CD4-positive, alpha-beta memory T cell (primary cell): Measurements from ENCODE around the gene SLC25A44. TPM values are rescaled to one million over a fixed set of nuclear protein-coding genes. Genes with fewer than 3 reads are reported as not detected.
"Not testable (repeated sequence)": the region's sequence is repeated elsewhere in the genome, so short reads cannot be mapped to it uniquely, and the experiment has no call there.

Experiments
- CTCF ChIA-PET: fragments of 350-600 bp; sonication (Branson Sonifier 250); formaldehyde crosslinking; loops from one replicate; lab custom pipeline; 2021; ENCODE audit warnings: inconsistent platforms; ENCODE audit not compliant: partially characterized antibody; lab: Charles Lee
- POLR2A ChIA-PET: fragments of 350-600 bp; sonication (Branson Sonifier 250); formaldehyde crosslinking; loops from one replicate; lab custom pipeline; 2021; ENCODE audit not compliant: partially characterized antibody; lab: Charles Lee
- DNase-seq, 5 donors: peaks; one replicate each; pipeline versions ENCODE4 v3.0.0 to v3.0.0-alpha.2; 2020 to 2022; ENCODE audit warnings: mixed read lengths in 1 of 5
- H3K27ac ChIP-seq: one replicate; pipeline ENCODE4 v1.7.0; 2013; ENCODE audit warnings: low read depth, low read length
- H3K27me3 ChIP-seq: 2 replicates; pipeline ENCODE4 v1.7.0; 2013; ENCODE audit warnings: mild to moderate bottlenecking, low read length, moderate library complexity; ENCODE audit not compliant: insufficient read depth
- H3K36me3 ChIP-seq: 2 replicates; pipeline ENCODE4 v1.7.0; 2013; ENCODE audit warnings: mild to moderate bottlenecking, low read length, moderate library complexity; ENCODE audit not compliant: insufficient read depth
- H3K4me1 ChIP-seq: 2 replicates; pipeline ENCODE4 v1.7.0; 2013; ENCODE audit warnings: mild to moderate bottlenecking, low read length, moderate library complexity; ENCODE audit not compliant: insufficient read depth
- H3K4me3 ChIP-seq, 2 donors: one replicate each; pipeline ENCODE4 v1.7.0; 2013; ENCODE audit warnings: low read length in 2 of 2, mild to moderate bottlenecking in 1 of 2
- H3K9me3 ChIP-seq, 2 donors: one replicate each; pipeline ENCODE4 v1.7.0; 2013; ENCODE audit warnings: low read length in 2 of 2, control low read depth in 1 of 2; ENCODE audit not compliant: control insufficient read depth in 1 of 2
- H3K27ac Mint-ChIP-seq, 7 donors: one replicate each; pipeline ENCODE4 v1.8.0; 2020 to 2021; ENCODE audit warnings: mixed read lengths in 7 of 7, mild to moderate bottlenecking in 6 of 7, inconsistent platforms in 3 of 7, moderate library complexity in 3 of 7
- H3K27me3 Mint-ChIP-seq, 2 donors: one replicate each; pipeline ENCODE4 v1.8.0; 2020 to 2021; ENCODE audit warnings: mixed read lengths in 2 of 2
- H3K36me3 Mint-ChIP-seq, 2 donors: one replicate each; pipeline ENCODE4 v1.8.0; 2020 to 2021; ENCODE audit warnings: mixed read lengths in 2 of 2, inconsistent platforms in 1 of 2, mild to moderate bottlenecking in 1 of 2
- H3K4me1 Mint-ChIP-seq, 4 donors: one replicate each; pipeline ENCODE4 v1.8.0; 2020 to 2021; ENCODE audit warnings: mixed read lengths in 4 of 4, mild to moderate bottlenecking in 1 of 4
- H3K4me3 Mint-ChIP-seq, 8 donors: one replicate each; pipeline ENCODE4 v1.8.0; 2020 to 2021; ENCODE audit warnings: mixed read lengths in 8 of 8, mild to moderate bottlenecking in 7 of 8, moderate library complexity in 6 of 8, inconsistent platforms in 3 of 8
- H3K9me3 Mint-ChIP-seq, 8 donors: one replicate each; pipeline ENCODE4 v1.8.0; 2020 to 2021; ENCODE audit warnings: mixed read lengths in 8 of 8, mild to moderate bottlenecking in 5 of 8, inconsistent platforms in 3 of 8, moderate library complexity in 1 of 8
- intact Hi-C: fragments of 100-400 bp; cut with micrococcal nuclease; formaldehyde crosslinking; loops from one replicate; pipeline ENCODE4 v1.15.1; 2023
- polyA plus RNA-seq, 2 donors: library from polyadenylated mRNA; unstranded; fragments of 300-500 nt; fragmentation: Illumina TruSeq; gene quantifications; one replicate each; pipeline ENCODE4 v1.2.3, GENCODE V29; 2021
- total RNA-seq, 2 experiments: library from RNA; stranded (reverse); gene quantifications; one replicate each; pipeline ENCODE4 v1.2.3, GENCODE V29; 2021

SLC25A44 gene
- total and polyA plus RNA-seq, 4 experiments from 2014 or later = 9.8 to 23.3 (median 18.3) TPM

DNA sequence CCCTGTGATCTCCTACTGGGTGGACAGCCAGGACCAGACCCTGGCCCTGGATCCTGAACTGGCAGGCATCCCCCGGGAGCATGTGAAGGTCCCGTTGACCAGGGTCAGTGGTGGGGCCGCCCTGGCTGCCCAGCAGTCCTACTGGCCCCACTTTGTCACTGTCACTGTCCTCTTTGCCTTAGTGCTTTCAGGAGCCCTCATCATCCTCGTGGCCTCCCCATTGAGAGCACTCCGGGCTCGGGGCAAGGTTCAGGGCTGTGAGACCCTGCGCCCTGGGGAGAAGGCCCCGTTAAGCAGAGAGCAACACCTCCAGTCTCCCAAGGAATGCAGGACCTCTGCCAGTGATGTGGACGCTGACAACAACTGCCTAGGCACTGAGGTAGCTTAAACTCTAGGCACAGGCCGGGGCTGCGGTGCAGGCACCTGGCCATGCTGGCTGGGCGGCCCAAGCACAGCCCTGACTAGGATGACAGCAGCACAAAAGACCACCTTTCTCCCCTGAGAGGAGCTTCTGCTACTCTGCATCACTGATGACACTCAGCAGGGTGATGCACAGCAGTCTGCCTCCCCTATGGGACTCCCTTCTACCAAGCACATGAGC is 17.2 kb upstream of the SLC25A44 start:
- Histone ChIP-seq H3K27me3 (no peaks in the 10 kb centered on the region), H3K27ac (no peak overlapping the region), H3K4me1 (peaks cover 13% of the 10 kb centered on the region), H3K4me3 (no peak overlapping the region), H3K9me3 (no peaks in the 10 kb centered on the region), H3K36me3 (no peaks in the 10 kb centered on the region)
- ChIA-PET CTCF (no interaction called here), POLR2A (no interaction called here)
- Mint-ChIP-seq H3K4me3 (no peak overlapping the region), H3K4me1 (peaks cover 6 to 12% (median 7%) of the 10 kb centered on the region in 4 donors), H3K27ac (no peak overlapping the region), H3K9me3 (no peaks in the 10 kb centered on the region), H3K36me3 (no peaks in the 10 kb centered on the region), H3K27me3 (no peaks in the 10 kb centered on the region)
- intact Hi-C loops = no loop called here
- no peak for DNase-seq

DNA sequence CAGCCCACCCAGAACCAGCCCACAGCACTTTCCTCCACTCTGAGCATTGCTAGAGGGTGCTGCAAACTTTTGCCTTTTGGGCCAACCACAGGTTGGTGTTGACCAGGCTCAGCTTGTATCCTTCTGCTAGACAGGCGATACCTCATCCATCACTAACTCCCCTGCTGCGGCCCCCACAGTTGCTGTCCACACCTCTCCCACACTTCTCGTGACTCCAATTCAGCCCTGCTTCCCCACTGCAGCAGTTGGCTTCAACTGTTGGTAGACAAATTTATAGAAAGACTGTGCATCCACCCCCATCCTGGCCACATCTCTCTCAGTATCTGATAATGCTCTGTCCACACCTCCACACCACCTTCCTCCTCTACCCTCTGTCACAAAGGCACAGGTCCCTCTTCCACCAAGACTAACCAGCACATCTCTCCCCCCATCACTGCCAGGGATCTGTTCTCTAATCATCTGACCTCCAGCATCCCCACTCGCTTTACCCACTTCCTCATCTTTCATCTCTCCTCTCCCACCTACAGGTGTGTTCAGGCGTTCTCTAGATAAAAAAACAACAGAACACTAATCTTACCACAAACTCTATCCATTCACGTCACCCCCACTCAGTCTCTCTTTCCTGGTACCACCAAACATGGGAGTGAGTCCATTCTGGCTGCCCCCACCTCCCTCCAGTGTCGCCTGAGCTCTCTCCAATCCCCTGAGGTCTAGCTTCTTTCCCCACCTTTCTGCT is 15.8 kb upstream of the SLC25A44 start:
- intact Hi-C loops = loop anchor here (1.0 kb wide), 1 partner anchor 22 kb away; no protein-coding TSS in a partner anchor

GRCh38 chr1:156180471-156180870 is 13.4 kb upstream of the SLC25A44 start:
- peaks cover 0 to 1% (median 0%) of the 10 kb centered on the region in 8 donors for H3K9me3 Mint-ChIP-seq
- Histone ChIP-seq H3K4me1 (peaks cover 13% of the 10 kb centered on the region), H3K36me3 (no peaks in the 10 kb centered on the region), H3K27ac (no peak overlapping the region), H3K27me3 (no peaks in the 10 kb centered on the region), H3K4me3 (no peak overlapping the region), H3K9me3 (no peaks in the 10 kb centered on the region)
- no peak for DNase-seq
- no peaks in the 10 kb centered on the region for H3K36me3 Mint-ChIP-seq
- ChIA-PET CTCF (no interaction called here), POLR2A (no interaction called here)
- H3K27ac Mint-ChIP-seq = no peak overlapping the region
- peaks cover 6 to 8% (median 7%) of the 10 kb centered on the region in 4 donors for H3K4me1 Mint-ChIP-seq
- intact Hi-C loops = no loop called here
- no peak overlapping the region for H3K4me3 Mint-ChIP-seq
- no peaks in the 10 kb centered on the region for H3K27me3 Mint-ChIP-seq

More for the DNA sequence above, 15.8 kb upstream of the SLC25A44 start:
- H3K4me1 ChIP-seq = peaks cover 13% of the 10 kb centered on the region
- ChIA-PET CTCF (interaction anchor here (0.6 kb wide), 1 partner anchor 47 kb away, joined by 4 read pairs; no protein-coding TSS in a partner anchor), POLR2A (no interaction called here)
- peaks cover 6 to 12% (median 7%) of the 10 kb centered on the region in 4 donors for H3K4me1 Mint-ChIP-seq
- H3K27me3 ChIP-seq = no peaks in the 10 kb centered on the region
- no peak overlapping the region for H3K4me3 ChIP-seq
- H3K9me3 ChIP-seq = no peaks in the 10 kb centered on the region
- peak in 3 of 5 donors; percentile 23 to 38 (median 29) for DNase-seq
- no peaks in the 10 kb centered on the region for H3K36me3 Mint-ChIP-seq
- no peaks in the 10 kb centered on the region for H3K9me3 Mint-ChIP-seq
- no peaks in the 10 kb centered on the region for H3K36me3 ChIP-seq
- H3K4me3 Mint-ChIP-seq = peak overlapping the region in 5 of 8 donors; percentile 5 to 26 (median 13)
- peak overlapping the region in 5 of 7 donors; percentile 17 to 52 (median 28) for H3K27ac Mint-ChIP-seq
- no peaks in the 10 kb centered on the region for H3K27me3 Mint-ChIP-seq
- H3K27ac ChIP-seq = no peak overlapping the region

DNA sequence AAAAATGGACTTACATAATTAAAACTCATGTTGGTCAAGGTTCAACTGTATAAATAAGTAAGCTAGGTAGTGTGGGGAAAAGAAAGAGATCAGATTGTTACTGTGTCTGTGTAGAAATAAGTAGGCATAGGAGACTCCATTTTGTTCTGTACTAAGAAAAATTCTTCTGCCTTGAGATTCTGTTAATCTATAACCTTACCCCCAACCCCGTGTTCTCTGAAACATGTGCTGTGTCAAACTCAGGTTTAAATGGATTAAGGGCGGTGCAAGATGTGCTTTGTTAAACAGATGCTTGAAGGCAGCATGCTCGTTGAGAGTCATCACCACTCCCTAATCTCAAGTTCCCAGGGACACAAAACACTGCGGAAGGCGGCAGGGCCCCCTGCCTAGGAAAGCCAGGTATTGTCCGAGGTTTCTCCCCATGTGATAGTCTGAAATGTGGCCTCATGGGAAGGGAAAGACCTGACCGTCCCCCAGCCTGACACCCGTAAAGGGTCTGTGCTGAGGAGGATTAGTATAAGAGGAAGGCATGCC is 12.4 kb upstream of the SLC25A44 start:
- H3K36me3 ChIP-seq, H3K4me3 Mint-ChIP-seq, H3K9me3 Mint-ChIP-seq, CTCF ChIA-PET, H3K27ac Mint-ChIP-seq, H3K27ac ChIP-seq, intact Hi-C loops, H3K4me1 Mint-ChIP-seq, H3K9me3 ChIP-seq, H3K27me3 ChIP-seq, H3K4me3 ChIP-seq, DNase-seq, H3K36me3 Mint-ChIP-seq, POLR2A ChIA-PET, H3K27me3 Mint-ChIP-seq: not testable (repeated sequence)
- peaks cover 13% of the 10 kb centered on the region for H3K4me1 ChIP-seq

GRCh38 chr1:156182010-156182779 is 11.7 kb upstream of the SLC25A44 start:
- H3K27me3 ChIP-seq, H3K36me3 Mint-ChIP-seq, H3K27ac Mint-ChIP-seq, POLR2A ChIA-PET, H3K27ac ChIP-seq, DNase-seq, H3K4me1 Mint-ChIP-seq, CTCF ChIA-PET, H3K36me3 ChIP-seq, H3K4me3 ChIP-seq, intact Hi-C loops, H3K9me3 ChIP-seq, H3K27me3 Mint-ChIP-seq: not testable (repeated sequence)
- Mint-ChIP-seq H3K4me3 (peak overlapping the region in 1 of 8 donors; percentile 42), H3K9me3 (peaks cover 0 to 12% (median 3%) of the 10 kb centered on the region in 8 donors)
- peaks cover 13% of the 10 kb centered on the region for H3K4me1 ChIP-seq

GRCh38 chr1:156186347-156187177 is 7.3 kb upstream of the SLC25A44 start:
- peaks cover 0 to 12% (median 4%) of the 10 kb centered on the region in 8 donors for H3K9me3 Mint-ChIP-seq
- H3K27me3 Mint-ChIP-seq, H3K36me3 ChIP-seq, POLR2A ChIA-PET, H3K27me3 ChIP-seq, CTCF ChIA-PET, H3K4me1 ChIP-seq, DNase-seq, H3K27ac Mint-ChIP-seq, H3K9me3 ChIP-seq, intact Hi-C loops, H3K4me1 Mint-ChIP-seq, H3K36me3 Mint-ChIP-seq, H3K27ac ChIP-seq, H3K4me3 Mint-ChIP-seq, H3K4me3 ChIP-seq: not testable (repeated sequence)
